Stomach (tissue), 4 donors: ENCODE measurements around the gene NOSTRIN.

Experiments
- CTCF ChIP-seq, 7 experiments: fragments of 450-650 bp in 4 of 7; fragments of 200-600 bp in 3 of 7; sonication (generic) in 3 of 7; IDR thresholded peaks; one replicate each; pipeline ENCODE4 v1.5.1; 2016 to 2019; ENCODE audit warnings: antibody characterized with exemption in 7 of 7, control low read depth in 2 of 7, mild to moderate bottlenecking in 1 of 7
- EP300 ChIP-seq: sonication (generic); formaldehyde crosslinking; IDR thresholded peaks from one replicate; pipeline ENCODE4 v1.6.1; 2017; ENCODE audit warnings: antibody characterized with exemption
- POLR2A ChIP-seq, 4 donors: fragments of 450-650 bp; IDR thresholded peaks; one replicate each; pipeline ENCODE4 v1.6.1; 2016; ENCODE audit warnings: antibody characterized with exemption in 4 of 4, control low read depth in 2 of 4, mild to moderate bottlenecking in 1 of 4, moderate library complexity in 1 of 4
- POLR2AphosphoS5 ChIP-seq, 3 donors: sonication (generic); formaldehyde crosslinking; IDR thresholded peaks; one replicate each; pipeline ENCODE4 v1.6.1; 2016; ENCODE audit warnings: antibody characterized with exemption in 3 of 3

GRCh38 chr2:168787782-168788376 is 14.6 kb upstream of the NOSTRIN start:
- TF ChIP-seq CTCF (IDR thresholded peaks at IDR 0.05) (no peak), POLR2A (IDR thresholded peaks at IDR 0.05) (no peak), POLR2AphosphoS5 (IDR thresholded peaks at IDR 0.05) (no peak), EP300 (no peak)
